Duodenal mucosa (tissue), 2 donors: ENCODE measurements around the gene ARNT2.

Experiments
- H3K27ac ChIP-seq: one replicate; pipeline ENCODE4 v1.7.0; 2013; ENCODE audit warnings: low read depth, low read length
- H3K27me3 ChIP-seq, 2 donors: one replicate each; pipeline ENCODE4 v1.7.0; 2013; ENCODE audit warnings: low read length in 2 of 2, control low read depth in 1 of 2; ENCODE audit not compliant: insufficient read depth in 2 of 2, control insufficient read depth in 1 of 2
- H3K36me3 ChIP-seq, 2 donors: one replicate each; pipeline ENCODE4 v1.7.0; 2013; ENCODE audit warnings: low read length in 2 of 2, control low read depth in 1 of 2; ENCODE audit not compliant: insufficient read depth in 2 of 2, control insufficient read depth in 1 of 2
- H3K4me1 ChIP-seq, 2 donors: one replicate each; pipeline ENCODE4 v1.7.0; 2013; ENCODE audit warnings: low read length in 2 of 2, control low read depth in 1 of 2; ENCODE audit not compliant: insufficient read depth in 2 of 2, control insufficient read depth in 1 of 2
- H3K4me3 ChIP-seq, 2 donors: one replicate each; pipeline ENCODE4 v1.7.0; 2013; ENCODE audit warnings: low read length in 2 of 2, low read depth in 1 of 2
- H3K9ac ChIP-seq, 2 donors: one replicate each; pipeline ENCODE4 v1.7.0; 2013; ENCODE audit warnings: low read length in 2 of 2, low read depth in 1 of 2
- H3K9me3 ChIP-seq, 2 donors: one replicate each; pipeline ENCODE4 v1.7.0; 2013; ENCODE audit warnings: low read length in 2 of 2, control low read depth in 1 of 2; ENCODE audit not compliant: control insufficient read depth in 1 of 2

Gene ARNT2

DNA sequence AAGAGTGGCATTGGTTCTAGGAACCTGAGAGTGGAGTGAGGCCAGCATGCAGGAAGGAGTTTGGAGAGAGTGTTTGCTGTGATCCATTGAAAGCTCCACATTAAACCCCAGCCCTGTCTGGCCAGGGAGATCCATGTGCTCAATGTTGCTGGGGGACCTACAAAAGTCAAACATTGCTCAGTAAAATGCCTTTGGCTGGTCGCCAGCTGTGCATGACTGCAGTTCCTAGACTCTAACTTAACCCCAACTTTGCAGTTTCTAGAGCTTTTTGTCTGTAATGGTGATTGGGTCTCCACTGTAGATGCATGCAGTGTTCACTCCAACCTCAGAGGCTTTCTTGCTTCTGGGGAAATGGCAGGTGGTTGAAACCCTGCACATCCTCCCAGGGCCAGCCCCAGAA lies 191.2 kb downstream of the ARNT2 start:
- Histone ChIP-seq H3K27me3 (no peaks in the 10 kb centered on the region), H3K4me3 (no peak overlapping the region), H3K9me3 (no peaks in the 10 kb centered on the region), H3K36me3 (no peaks in the 10 kb centered on the region), H3K4me1 (peaks cover 12 to 14% of the 10 kb centered on the region in 2 donors), H3K27ac (no peak overlapping the region), H3K9ac (no peak overlapping the region)

DNA sequence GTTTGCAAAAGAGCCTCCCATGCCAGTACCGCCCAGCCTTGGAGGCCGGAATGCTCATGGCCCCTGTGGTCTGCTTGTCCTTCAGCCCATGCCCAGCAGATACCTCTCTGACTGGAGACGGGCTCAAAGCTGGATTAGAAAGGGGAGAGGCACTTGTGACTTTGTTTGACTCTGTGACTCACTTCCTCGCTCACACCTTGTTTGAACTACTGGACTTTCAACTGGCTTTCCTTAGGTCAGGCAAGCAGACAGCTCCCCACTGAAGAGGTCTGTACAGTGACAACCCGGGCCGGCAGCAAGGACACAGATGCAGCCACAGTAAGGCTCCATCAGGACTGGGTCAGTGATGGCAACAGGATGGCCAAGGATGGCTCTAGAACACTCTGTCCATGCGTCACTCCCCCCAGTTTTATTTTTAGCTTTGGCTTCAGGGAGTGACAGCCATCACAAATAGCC lies 192.4 kb downstream of the ARNT2 start:
- no peak overlapping the region for H3K27ac ChIP-seq
- H3K9me3 ChIP-seq: no peaks in the 10 kb centered on the region
- H3K9ac ChIP-seq: no peak overlapping the region
- H3K27me3 ChIP-seq: no peaks in the 10 kb centered on the region
- no peak overlapping the region for H3K4me3 ChIP-seq
- peaks cover 12 to 14% of the 10 kb centered on the region in 2 donors for H3K4me1 ChIP-seq
- no peaks in the 10 kb centered on the region for H3K36me3 ChIP-seq

DNA sequence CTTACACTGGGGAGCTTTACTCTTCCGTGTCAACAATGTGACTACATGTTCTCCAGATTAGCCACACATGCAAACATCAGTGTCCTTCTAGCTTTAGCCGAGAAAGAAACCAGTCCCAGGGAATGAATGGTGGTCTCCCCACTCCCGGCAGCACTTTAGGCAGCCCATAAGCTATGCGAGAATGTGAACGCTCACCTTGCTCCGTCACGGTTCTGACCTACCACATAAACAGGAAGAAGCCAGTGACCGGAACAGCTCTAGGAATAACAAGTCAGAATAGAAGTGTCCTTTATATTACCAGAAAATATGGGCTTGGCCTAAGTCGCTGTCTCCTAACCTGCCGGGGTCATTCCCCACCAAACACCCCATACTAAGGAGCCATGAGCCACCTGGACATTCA lies 192.9 kb downstream of the ARNT2 start:
- Histone ChIP-seq H3K27ac (no peak overlapping the region), H3K27me3 (no peaks in the 10 kb centered on the region), H3K4me3 (no peak overlapping the region), H3K4me1 (peaks cover 12 to 14% of the 10 kb centered on the region in 2 donors), H3K36me3 (no peaks in the 10 kb centered on the region), H3K9me3 (no peaks in the 10 kb centered on the region), H3K9ac (no peak overlapping the region)

DNA sequence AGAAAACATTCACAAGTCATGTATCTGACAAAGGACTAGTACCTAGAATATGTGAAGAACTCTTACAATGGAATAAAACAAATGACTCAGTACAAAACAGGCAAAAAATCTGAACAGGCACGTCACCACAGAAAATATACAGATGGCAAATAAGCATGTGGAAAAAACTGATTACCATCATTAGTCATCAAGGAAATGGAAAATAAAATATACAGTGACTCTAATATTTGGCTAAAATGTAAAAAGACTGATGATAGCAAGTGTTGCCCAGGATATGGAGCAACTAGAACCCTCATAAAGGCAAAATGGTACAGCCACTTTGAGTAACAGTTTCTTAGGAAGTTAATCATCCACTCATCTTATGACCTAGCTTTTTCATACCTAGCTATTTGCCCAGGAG lies 195.2 kb downstream of the ARNT2 start:
- Histone ChIP-seq H3K36me3 (no peaks in the 10 kb centered on the region), H3K27ac (no peak overlapping the region), H3K9ac (no peak overlapping the region), H3K27me3 (no peaks in the 10 kb centered on the region), H3K4me3 (no peak overlapping the region), H3K9me3 (no peaks in the 10 kb centered on the region), H3K4me1 (peaks cover 12 to 14% of the 10 kb centered on the region in 2 donors)

DNA sequence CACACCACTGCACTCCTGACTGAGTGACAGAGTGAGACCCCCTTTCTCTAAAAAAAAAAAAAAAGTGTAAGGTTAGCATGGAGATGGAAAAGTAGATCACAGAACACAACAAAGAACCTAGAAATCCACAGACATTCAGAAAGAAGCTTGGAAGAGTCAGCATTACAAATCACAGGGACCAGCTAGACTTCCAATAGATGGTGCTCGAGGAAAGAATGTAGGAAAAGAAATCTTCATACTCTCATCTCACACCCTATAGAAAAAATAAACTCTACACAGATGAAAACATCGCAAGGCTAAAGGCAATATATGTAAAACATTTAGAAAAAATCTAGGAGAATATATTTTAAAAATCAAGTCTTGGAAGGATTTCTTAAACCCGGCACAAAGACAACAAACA lies 196.4 kb downstream of the ARNT2 start:
- no peak overlapping the region for H3K4me3 ChIP-seq
- no peaks in the 10 kb centered on the region for H3K27me3 ChIP-seq
- no peaks in the 10 kb centered on the region for H3K36me3 ChIP-seq
- no peaks in the 10 kb centered on the region for H3K9me3 ChIP-seq
- no peak overlapping the region for H3K9ac ChIP-seq
- peaks cover 12 to 14% of the 10 kb centered on the region in 2 donors for H3K4me1 ChIP-seq
- H3K27ac ChIP-seq: no peak overlapping the region

DNA sequence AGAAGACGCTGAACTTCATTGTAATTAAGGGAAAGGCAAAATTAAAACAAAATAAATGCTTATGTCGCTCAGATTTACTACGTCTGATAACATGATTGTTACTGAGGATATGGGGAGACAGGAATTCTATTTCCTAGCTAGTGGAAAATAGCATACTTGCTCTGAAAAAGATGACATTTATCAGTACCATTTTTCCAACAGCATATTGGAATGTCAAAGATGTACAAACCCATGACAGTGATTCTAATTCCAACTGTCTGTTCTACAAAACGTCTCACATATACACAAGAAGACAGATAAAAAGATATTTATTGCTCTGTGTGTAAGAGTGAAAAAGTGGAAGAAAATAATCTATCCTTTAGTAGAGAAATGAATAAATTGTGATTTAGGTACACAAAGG lies 197.1 kb downstream of the ARNT2 start:
- Histone ChIP-seq H3K27ac (no peak overlapping the region), H3K27me3 (no peaks in the 10 kb centered on the region), H3K9me3 (no peaks in the 10 kb centered on the region)

DNA sequence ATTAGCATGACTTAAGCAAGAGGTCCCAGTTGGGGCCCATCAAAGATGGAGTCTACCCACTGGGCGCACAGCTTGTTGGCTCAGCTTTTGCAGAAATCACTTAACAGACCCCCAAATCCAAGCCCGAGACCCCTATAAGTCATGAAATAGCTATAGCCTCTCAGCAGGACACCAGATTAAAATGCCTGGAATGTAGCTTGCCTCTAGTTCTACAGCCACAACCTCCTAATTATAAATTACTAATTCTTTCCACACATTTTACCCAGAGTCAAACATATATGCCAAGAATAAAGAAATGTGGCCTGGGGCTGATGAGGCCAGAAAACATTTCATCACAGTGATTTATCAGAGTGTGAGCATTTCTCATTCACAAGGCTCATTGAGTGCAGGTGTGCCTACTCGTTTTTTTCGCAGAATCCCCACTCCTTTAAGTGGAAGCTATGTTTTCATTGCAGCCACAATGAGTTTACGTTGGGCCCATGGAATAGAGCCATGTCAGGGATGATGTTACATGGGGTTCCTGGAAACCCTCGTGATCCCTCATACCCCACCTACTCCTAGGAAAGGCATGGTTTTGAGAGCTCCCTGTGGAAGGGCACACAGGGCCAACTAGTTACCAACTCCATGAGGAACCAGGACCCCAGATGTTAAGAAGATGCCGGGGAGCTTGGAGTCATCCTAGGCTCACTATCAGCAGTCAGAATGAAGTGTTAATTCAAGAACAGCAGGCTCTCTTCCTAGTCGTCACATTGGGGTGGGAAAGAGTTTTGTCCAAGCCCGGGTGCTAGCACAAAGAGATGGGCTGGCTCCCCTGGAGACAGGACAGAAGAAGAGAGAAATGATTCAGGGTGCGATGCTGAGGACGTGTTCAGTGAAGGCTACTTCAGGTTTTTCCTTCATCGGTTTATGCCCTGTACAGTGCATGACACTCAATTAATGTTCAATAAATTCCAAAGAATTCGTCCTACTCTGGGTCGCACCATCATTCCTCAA lies 200.7 kb downstream of the ARNT2 start:
- no peak overlapping the region for H3K4me3 ChIP-seq
- no peak overlapping the region for H3K27ac ChIP-seq
- H3K4me1 ChIP-seq: no peaks in the 10 kb centered on the region
- no peak overlapping the region for H3K9ac ChIP-seq
- no peaks in the 10 kb centered on the region for H3K36me3 ChIP-seq
- no peaks in the 10 kb centered on the region for H3K27me3 ChIP-seq
- H3K9me3 ChIP-seq: no peaks in the 10 kb centered on the region

More for the DNA sequence above, 197.1 kb downstream of the ARNT2 start:
- H3K4me3 ChIP-seq: no peak overlapping the region
- H3K9ac ChIP-seq: no peak overlapping the region
- no peaks in the 10 kb centered on the region for H3K36me3 ChIP-seq
- H3K4me1 ChIP-seq: peaks cover 5 to 10% of the 10 kb centered on the region in 2 donors

DNA sequence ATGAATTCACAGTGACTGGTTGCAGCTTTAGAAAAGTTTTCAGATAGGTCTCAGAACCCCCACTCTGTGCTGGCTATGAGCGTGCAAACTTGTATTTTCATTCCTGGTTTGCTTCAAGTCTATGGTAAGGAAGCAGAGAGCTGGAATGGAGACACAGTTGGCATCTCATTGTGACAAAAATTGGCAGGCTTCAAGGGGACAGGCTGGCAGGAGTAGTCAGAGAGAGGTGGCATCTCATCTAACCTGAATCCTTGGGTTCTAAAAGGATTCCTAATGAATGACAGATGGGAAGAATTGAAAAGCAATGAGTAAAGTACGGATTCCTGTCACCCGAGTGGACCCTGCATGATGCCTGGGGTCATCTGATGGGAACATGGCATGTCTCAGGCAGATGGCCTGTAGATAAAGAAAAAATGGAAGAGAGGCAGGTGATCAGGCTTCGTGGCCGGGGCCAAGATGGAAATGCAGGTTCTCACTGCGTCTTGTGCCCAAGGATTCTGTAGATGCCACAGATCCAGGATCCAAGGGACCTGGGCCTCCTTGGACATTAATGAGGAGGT lies 201.5 kb downstream of the ARNT2 start:
- Histone ChIP-seq H3K4me1 (no peaks in the 10 kb centered on the region), H3K9ac (no peak overlapping the region), H3K27ac (no peak overlapping the region), H3K9me3 (no peaks in the 10 kb centered on the region), H3K27me3 (no peaks in the 10 kb centered on the region), H3K36me3 (no peaks in the 10 kb centered on the region), H3K4me3 (no peak overlapping the region)

DNA sequence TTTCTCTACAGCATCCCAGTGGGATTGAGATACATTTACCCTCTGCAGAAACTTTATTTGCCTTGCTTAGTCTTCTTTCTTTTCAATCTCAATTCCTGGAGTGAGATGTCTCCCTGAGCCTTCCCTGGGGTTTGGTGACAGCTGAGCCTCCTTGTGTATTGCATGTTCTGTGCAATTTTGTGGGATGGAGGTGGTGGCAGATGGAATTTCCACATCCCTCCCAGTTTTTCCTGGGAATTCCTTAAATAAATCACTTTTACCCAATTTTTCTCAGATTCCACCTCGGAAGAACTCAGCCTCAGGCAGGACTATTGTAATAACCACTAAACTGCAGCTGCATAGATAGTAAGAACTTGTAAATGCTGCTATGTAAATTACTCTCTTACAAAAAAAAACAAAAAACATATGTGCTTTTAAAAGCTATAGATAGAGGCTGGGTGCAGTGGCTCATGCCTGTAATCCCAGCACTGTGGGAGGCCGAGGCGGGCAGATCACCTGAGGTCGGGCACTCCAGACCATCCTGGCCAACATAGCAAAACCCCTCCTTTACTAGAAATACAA lies 202.4 kb downstream of the ARNT2 start:
- no peaks in the 10 kb centered on the region for H3K27me3 ChIP-seq
- no peaks in the 10 kb centered on the region for H3K4me1 ChIP-seq
- H3K27ac ChIP-seq: no peak overlapping the region
- no peaks in the 10 kb centered on the region for H3K36me3 ChIP-seq
- H3K4me3 ChIP-seq: no peak overlapping the region
- H3K9ac ChIP-seq: no peak overlapping the region
- no peaks in the 10 kb centered on the region for H3K9me3 ChIP-seq

DNA sequence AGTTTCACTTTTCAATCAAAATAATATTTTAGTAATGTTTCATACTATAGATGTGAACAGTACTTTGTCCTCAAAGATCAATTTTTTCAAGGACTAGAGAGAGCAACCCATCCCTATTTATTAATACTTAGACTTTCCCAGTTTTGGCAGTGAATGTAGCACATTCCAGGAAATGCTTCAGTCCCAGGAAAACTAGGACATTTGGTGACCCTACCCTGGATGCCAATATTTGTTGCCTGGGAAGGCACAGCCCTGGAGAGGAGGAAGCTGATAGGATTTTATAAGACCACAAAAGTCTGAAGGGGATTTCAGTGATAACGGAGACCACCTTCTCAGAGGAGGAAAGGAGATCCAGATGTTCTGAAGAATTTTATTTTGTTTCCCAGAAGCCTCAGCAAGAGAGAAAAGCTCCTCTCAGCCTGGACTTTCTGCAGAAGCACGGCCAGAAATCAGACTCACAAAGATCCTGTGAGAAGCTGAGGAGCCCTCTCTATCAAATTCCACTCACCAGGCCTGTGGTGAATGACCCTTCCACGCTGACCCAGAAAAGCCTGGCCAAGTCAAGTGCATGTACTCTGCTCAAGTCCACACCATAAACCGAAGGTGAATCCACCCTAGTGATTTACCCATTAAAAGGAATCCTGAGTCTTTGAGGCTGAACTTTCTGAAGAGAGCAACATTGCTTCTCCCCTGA lies 203.3 kb downstream of the ARNT2 start:
- Histone ChIP-seq H3K27ac (no peak overlapping the region), H3K4me3 (no peak overlapping the region), H3K9ac (no peak overlapping the region), H3K36me3 (no peaks in the 10 kb centered on the region), H3K9me3 (no peaks in the 10 kb centered on the region), H3K27me3 (no peaks in the 10 kb centered on the region), H3K4me1 (no peaks in the 10 kb centered on the region)
